ENCODE results near the gene MRPS2. TPM values are rescaled to one million over a fixed set of nuclear protein-coding genes. Genes with fewer than 3 reads are reported as not detected.

MRPS2 gene
- total RNA-seq, 1 experiment from 2014 or later: 81.0 TPM

- H2BK12ac ChIP-seq (ENCODE audit: insufficient read length, low read depth, low read length): no peak overlapping the region
- DNase-seq: no peak
Measured at GRCh38 chr9:135484460-135485277, 15.8 kb upstream of the MRPS2 start.

More at GRCh38 chr9:135484460-135485277, 15.8 kb upstream of the MRPS2 start:
- Mint-ChIP-seq H3K36me3 (ENCODE audit: insufficient read depth in 1 of 3, low read depth in 3 of 3) (peaks cover 26 to 64% (median 62%) of the 10 kb centered on the region in 3 experiments), H3K4me1 (peaks cover 5 to 10% of the 10 kb centered on the region in 2 experiments; a peak in 3 of 4 replicates), H3K27me3 (ENCODE audit: low read depth) (no peaks in the 10 kb centered on the region), H3K4me3 (no peak overlapping the region), H3K27ac (no peak overlapping the region), H3K9me3 (no peaks in the 10 kb centered on the region)
- peaks cover 3% of the 10 kb centered on the region for H3K79me1 ChIP-seq (ENCODE audit: insufficient read depth, low read depth, low read length, poor library complexity, severe bottlenecking)
- no peak overlapping the region for H3K4me2 ChIP-seq (ENCODE audit: insufficient read depth, insufficient read length, low read length)
- no peak overlapping the region for H2AK5ac ChIP-seq (ENCODE audit: insufficient read length, low read length)
- no peak overlapping the region for H2BK5ac ChIP-seq (ENCODE audit: insufficient read length, low read length)
- no peak overlapping the region for H3K23ac ChIP-seq (ENCODE audit: insufficient read length, low read depth, low read length)
- no peak overlapping the region for H2BK15ac ChIP-seq (ENCODE audit: low read depth, low read length)
- H3K9ac ChIP-seq (ENCODE audit: extremely low read depth, insufficient read length, low read length): no peak overlapping the region
- no peak overlapping the region for H2BK20ac ChIP-seq (ENCODE audit: low read depth, low read length, poor library complexity, severe bottlenecking)
- no peak overlapping the region for H3T11ph ChIP-seq (ENCODE audit: low read length)
- H3K18ac ChIP-seq (ENCODE audit: insufficient read length, low read depth, low read length): no peak overlapping the region
- no peaks in the 10 kb centered on the region; the same call in 1 of the 2 replicates for H3K79me2 ChIP-seq (ENCODE audit: insufficient read depth, low read length)
- no peak overlapping the region for H3K4ac ChIP-seq (ENCODE audit: low read depth, low read length)
- H4K5ac ChIP-seq (ENCODE audit: insufficient read length, low read depth, low read length): no peak overlapping the region
- no peak overlapping the region for H3K56ac ChIP-seq (ENCODE audit: insufficient read length, low read depth, low read length)
- H4K8ac ChIP-seq (replicated peaks; ENCODE audit: insufficient read length, low read depth, low read length): no peak overlapping the region
- H3K23me2 ChIP-seq (ENCODE audit: insufficient read length, low read depth, low read length, poor library complexity, severe bottlenecking): peaks cover 6% of the 10 kb centered on the region
- no peaks in the 10 kb centered on the region for H4K20me1 ChIP-seq (ENCODE audit: control insufficient read depth, insufficient read depth, insufficient read length)
- H3K14ac ChIP-seq (ENCODE audit: insufficient read depth, low read length): no peak overlapping the region
- no peak overlapping the region for H4K91ac ChIP-seq (ENCODE audit: insufficient read length, low read depth, low read length)
- no peaks in the 10 kb centered on the region for H3K27me3 ChIP-seq (ENCODE audit: insufficient read depth, low read length)
- H2BK120ac ChIP-seq (ENCODE audit: low read depth, low read length, poor library complexity, severe bottlenecking): no peak overlapping the region
- no peaks in the 10 kb centered on the region; the same call in 1 of the 2 replicates for H3K4me1 ChIP-seq (ENCODE audit: insufficient read depth, low read length)
- TF ChIP-seq CTCF (conservative IDR thresholded peaks at IDR 0.05): no peak
- no peaks in the 10 kb centered on the region for H3K9me3 ChIP-seq (ENCODE audit: control insufficient read depth, low read depth, low read length)
- H3K27ac ChIP-seq (ENCODE audit: insufficient read length, low read depth, low read length): no peak overlapping the region
- no peak overlapping the region for H2AFZ ChIP-seq (ENCODE audit: low read length)
- no CpG with 5 or more reads among the region's 47 CpGs for WGBS (ENCODE audit: extremely low coverage, insufficient read length, low lambda C conversion rate)

All from H9 (cell line).